Activated CD4-positive, alpha-beta T cell treated with anti-CD3 and anti-CD28 coated beads, Interleukin-2, amount 10 ng/mL, durations not matched to agents 24 days and 14 days (primary cell): Measurements from ENCODE around the gene PRKCA. TPM values are rescaled to one million over a fixed set of nuclear protein-coding genes. Genes with fewer than 3 reads are reported as not detected.
"Not testable (repeated sequence)": the region's sequence is repeated elsewhere in the genome, so short reads cannot be mapped to it uniquely, and the experiment has no call there.

Experiments
- DNase-seq: peaks from one replicate; pipeline ENCODE4 v3.0.0; 2022
- H3K27ac Mint-ChIP-seq: one replicate; pipeline ENCODE4 v1.8.0; 2022; ENCODE audit warnings: mild to moderate bottlenecking, mixed read lengths
- H3K27me3 Mint-ChIP-seq: one replicate; pipeline ENCODE4 v1.8.0; 2022; ENCODE audit warnings: mixed read lengths
- H3K36me3 Mint-ChIP-seq: one replicate; pipeline ENCODE4 v1.8.0; 2022; ENCODE audit warnings: low read depth, mild to moderate bottlenecking, mixed read lengths
- H3K4me1 Mint-ChIP-seq: one replicate; pipeline ENCODE4 v1.8.0; 2021; ENCODE audit warnings: mixed read lengths
- H3K4me3 Mint-ChIP-seq: one replicate; pipeline ENCODE4 v1.8.0; 2022; ENCODE audit warnings: mild to moderate bottlenecking, moderate library complexity, mixed read lengths
- H3K9me3 Mint-ChIP-seq: one replicate; pipeline ENCODE4 v1.8.0; 2021; ENCODE audit warnings: mixed read lengths
- intact Hi-C: fragments of 100-400 bp; cut with micrococcal nuclease; formaldehyde crosslinking; loops from one replicate; pipeline ENCODE4 v1.15.1; 2023
- total RNA-seq: library from RNA; stranded (reverse); gene quantifications from 2 replicates; pipeline ENCODE4 v1.2.3, GENCODE V29; 2022

PRKCA gene
- total RNA-seq, 1 donor from 2014 or later = 164 TPM

DNA sequence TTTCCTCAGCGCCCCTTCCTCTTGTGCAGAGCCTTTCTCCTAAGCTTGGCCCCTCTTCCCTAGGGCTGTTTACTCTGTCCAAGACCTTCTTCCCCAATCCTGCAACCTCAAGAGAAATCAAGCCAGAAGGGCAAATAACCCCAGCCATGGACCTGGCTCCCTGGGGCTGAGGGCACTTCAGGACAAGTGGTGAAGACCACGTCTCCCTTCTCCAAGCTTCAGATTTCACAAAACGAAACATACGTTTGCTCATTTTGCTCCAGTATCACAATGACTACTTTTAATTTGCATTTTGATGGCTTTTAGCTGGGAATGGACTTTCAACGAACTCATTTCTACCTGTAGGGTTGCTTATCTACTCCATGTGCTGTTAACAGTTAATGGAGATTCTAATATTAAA is 392.7 kb downstream of the PRKCA start:
- H3K4me1 Mint-ChIP-seq = peaks cover 16% of the 10 kb centered on the region
- H3K9me3 Mint-ChIP-seq = peaks cover 6% of the 10 kb centered on the region
- H3K27me3 Mint-ChIP-seq = no peaks in the 10 kb centered on the region
- intact Hi-C loops = no loop called here
- peaks cover 90% of the 10 kb centered on the region for H3K36me3 Mint-ChIP-seq
- H3K4me3 Mint-ChIP-seq = no peak overlapping the region
- DNase-seq = no peak
- no peak overlapping the region for H3K27ac Mint-ChIP-seq

DNA sequence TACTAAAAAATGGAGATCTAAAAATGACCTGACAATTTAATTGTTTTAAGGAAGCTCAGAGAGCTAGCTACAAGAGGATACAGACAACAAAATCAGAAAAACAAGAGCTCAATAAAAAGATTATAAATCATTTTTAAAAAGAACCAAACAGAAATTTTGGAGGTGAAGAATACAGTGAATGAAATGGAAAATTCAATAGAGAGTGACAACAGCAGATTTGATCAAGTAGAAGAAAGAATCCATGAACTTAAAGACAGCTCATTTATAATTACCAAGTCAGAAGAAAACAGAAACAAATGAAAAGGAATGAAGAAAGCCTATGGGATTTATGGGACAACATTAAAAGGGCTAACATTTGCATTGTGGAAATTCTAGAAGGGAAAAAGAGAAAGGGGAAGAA is 395.9 kb downstream of the PRKCA start:
- Mint-ChIP-seq H3K9me3 (peaks cover 10% of the 10 kb centered on the region), H3K36me3 (peaks cover 80% of the 10 kb centered on the region), H3K4me1 (peaks cover 3% of the 10 kb centered on the region), H3K27me3 (no peaks in the 10 kb centered on the region), H3K27ac (no peak overlapping the region), H3K4me3 (no peak overlapping the region)
- intact Hi-C loops = no loop called here
- DNase-seq = no peak

DNA sequence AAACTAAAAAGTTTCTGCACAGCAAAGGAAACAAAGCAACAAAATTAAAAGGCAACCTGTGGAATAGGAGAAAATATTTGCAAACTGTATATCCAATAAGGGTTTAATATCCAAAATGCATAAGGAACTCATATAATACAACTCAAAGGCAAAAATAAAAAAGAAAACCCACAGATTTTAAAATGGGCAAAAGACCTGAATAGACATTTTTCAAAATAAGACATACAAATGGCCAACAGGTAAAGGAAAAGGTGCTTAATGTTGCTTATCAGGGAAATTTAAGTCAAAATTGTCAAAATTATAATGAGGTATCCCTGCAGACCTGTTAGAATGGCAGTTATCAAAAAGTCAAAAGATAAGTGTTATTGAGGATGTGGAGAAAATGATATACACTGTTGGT is 399.0 kb downstream of the PRKCA start:
- Mint-ChIP-seq H3K27ac (no peak overlapping the region), H3K4me1 (peaks cover 8% of the 10 kb centered on the region), H3K27me3 (no peaks in the 10 kb centered on the region), H3K36me3 (peaks cover 56% of the 10 kb centered on the region), H3K9me3 (peaks cover 10% of the 10 kb centered on the region), H3K4me3 (no peak overlapping the region)
- intact Hi-C loops = no loop called here
- no peak for DNase-seq

DNA sequence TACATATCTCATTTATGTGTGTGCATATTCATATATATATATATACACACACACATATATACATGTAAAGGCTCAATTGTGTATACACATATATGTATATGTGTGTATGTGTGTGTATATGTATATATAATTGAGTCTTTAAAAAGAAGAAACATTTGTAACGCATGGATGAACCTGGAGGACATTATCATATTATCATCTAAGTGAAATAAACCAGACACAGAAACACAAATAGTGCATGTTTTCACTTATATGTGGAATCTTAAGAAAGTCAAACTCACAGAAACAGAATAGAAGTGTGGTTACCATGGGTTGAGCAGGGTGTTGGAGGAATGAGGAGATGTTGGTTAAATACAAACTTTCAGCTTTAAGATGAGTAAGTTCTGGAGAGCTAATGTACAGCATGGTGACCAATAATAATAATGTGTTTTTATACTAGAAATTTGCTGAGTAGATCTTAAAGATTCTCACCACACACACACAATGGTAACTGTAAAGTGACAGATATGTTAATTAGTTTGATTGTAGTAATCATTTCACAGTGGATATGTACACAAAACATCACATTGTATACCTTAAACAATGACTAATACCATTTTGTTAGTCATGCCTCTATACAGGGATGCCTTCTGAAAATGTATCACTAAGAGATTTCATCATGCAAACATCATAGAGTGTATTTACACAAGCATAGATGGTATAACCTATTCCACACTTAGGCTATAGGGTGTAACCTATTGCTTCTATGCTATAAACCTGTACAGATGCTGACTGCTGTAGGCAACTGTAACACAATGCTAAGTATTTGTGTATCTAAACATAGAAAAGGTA is 399.9 kb downstream of the PRKCA start:
- DNase-seq = no peak
- intact Hi-C loops = loop anchor here (1.0 kb wide), 1 partner anchor 69 kb away; no protein-coding TSS in a partner anchor
- Mint-ChIP-seq H3K36me3 (peaks cover 53% of the 10 kb centered on the region), H3K4me1 (peaks cover 14% of the 10 kb centered on the region), H3K27me3 (no peaks in the 10 kb centered on the region), H3K9me3 (peaks cover 10% of the 10 kb centered on the region), H3K4me3 (no peak overlapping the region), H3K27ac (peak overlapping the region; percentile 54)

DNA sequence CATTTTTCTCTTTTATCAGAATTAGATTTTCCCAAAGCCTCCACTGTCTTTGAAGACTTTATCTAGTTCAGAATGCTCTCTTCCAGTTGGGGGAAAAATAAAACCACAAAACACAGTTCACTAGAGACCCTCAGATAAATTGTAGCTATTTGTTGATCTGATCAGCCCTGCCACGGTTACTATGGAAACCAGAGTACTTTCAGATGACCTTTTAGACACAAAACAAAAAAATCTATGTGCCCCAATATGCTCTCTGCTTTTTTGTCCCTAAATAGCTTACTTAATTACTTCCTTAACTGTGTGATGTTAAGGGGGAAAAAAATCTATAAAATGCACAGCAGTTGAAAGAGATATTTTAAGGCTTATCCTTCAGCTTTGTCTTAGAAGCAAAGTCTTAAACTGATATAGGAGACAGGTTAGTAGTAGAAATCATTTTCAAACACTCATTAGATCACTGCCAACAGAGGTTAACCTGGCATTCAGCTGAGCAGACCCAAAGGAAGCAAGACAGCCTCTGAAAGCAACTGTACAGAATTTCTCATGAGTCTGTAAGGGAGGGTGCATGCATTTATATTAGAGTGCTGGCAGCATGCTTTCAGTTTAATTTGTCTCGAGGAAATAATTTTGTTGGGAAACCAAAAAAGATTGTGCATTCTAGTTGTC is 402.6 kb downstream of the PRKCA start:
- H3K27me3 Mint-ChIP-seq = no peaks in the 10 kb centered on the region
- peak overlapping the region; percentile 37 for H3K27ac Mint-ChIP-seq
- H3K4me1 Mint-ChIP-seq = peaks cover 16% of the 10 kb centered on the region
- H3K9me3 Mint-ChIP-seq = peaks cover 4% of the 10 kb centered on the region
- peaks cover 38% of the 10 kb centered on the region for H3K36me3 Mint-ChIP-seq
- no peak overlapping the region for H3K4me3 Mint-ChIP-seq
- intact Hi-C loops = no loop called here
- DNase-seq = no peak

DNA sequence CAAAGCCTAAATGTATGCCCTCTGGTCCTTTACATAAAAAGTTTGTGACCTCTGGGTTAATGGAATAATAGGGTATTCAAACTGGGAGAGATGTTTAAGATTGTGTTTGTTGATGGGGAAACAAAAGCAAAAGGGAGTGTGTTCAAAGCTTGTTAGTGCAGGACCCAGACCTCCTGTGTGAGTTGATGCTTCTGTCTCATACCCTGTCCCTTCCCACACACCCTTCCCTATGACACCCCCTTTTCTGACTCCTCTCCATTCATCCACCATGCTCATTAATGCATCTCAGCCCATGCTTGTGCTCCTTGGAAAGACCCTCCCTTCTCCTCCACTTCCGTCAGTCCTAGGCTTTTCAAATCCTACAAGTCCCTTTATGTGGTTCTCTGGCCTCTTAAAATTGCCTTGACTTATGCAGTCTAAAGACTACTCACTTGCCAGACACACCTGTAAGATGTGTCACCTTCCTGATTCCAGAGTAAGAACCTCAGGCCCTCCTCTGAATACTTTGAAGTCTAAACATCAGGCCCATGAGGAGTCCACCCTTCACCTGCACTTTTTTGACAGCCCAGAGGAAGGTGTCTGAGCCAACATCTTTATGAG is 404.5 kb downstream of the PRKCA start:
- no peak overlapping the region for H3K4me3 Mint-ChIP-seq
- H3K36me3 Mint-ChIP-seq = peaks cover 36% of the 10 kb centered on the region
- no peak for DNase-seq
- intact Hi-C loops = loop anchor here (2.0 kb wide), 1 partner anchor 74 kb away; no protein-coding TSS in a partner anchor
- peaks cover 30% of the 10 kb centered on the region for H3K4me1 Mint-ChIP-seq
- H3K27ac Mint-ChIP-seq = peak overlapping the region; percentile 43
- no peaks in the 10 kb centered on the region for H3K9me3 Mint-ChIP-seq
- H3K27me3 Mint-ChIP-seq = no peaks in the 10 kb centered on the region

DNA sequence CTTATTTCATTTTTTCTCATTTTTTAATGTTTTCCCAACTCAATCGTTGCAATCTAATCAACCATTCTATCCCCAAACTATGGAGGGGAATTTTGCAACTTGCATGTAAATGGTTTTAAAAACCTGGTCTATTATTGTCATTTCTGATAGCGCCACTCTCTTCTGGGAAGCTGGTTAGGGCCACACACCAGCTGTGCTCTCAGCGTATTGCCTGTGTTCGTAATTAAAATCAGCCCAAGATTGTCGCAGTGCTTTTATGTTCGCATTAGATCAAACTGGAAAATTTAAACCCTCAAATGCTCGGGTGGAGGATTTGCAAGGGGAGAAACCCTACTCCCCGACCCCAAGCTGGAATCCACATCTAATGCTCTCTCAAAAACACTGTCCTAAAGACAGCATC is 409.0 kb downstream of the PRKCA start:
- DNase-seq = no peak
- peak overlapping the region; percentile 43 for H3K27ac Mint-ChIP-seq
- no peaks in the 10 kb centered on the region for H3K27me3 Mint-ChIP-seq
- intact Hi-C loops = no loop called here
- peaks cover 43% of the 10 kb centered on the region for H3K4me1 Mint-ChIP-seq
- no peak overlapping the region for H3K4me3 Mint-ChIP-seq
- no peaks in the 10 kb centered on the region for H3K9me3 Mint-ChIP-seq
- H3K36me3 Mint-ChIP-seq = peaks cover 37% of the 10 kb centered on the region

DNA sequence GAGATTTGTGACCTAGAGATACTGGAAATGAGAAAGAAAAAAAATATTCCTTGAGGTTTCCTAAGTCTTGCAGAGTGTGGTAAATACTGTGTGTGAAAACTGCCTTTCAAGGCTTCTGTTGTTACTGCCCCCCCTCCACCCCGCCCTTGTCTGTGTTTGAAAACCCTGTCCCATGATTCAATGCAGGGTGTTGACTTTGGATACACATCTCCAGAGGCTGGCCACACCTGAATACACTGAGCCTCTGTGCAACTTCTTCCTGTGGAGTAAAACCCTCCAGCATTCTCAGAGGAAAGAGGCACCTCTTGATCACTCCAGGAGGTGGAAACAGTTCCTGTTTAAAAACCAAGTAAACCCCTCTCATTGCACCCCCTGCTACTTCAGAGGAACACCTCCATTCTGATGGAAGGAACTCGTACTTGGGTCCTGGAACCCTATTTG is 409.5 kb downstream of the PRKCA start:
- peaks cover 33% of the 10 kb centered on the region for H3K36me3 Mint-ChIP-seq
- H3K9me3 Mint-ChIP-seq = no peaks in the 10 kb centered on the region
- DNase-seq = no peak
- no peak overlapping the region for H3K4me3 Mint-ChIP-seq
- peaks cover 39% of the 10 kb centered on the region for H3K4me1 Mint-ChIP-seq
- H3K27me3 Mint-ChIP-seq = no peaks in the 10 kb centered on the region
- intact Hi-C loops = no loop called here
- peak overlapping the region; percentile 77 for H3K27ac Mint-ChIP-seq

DNA sequence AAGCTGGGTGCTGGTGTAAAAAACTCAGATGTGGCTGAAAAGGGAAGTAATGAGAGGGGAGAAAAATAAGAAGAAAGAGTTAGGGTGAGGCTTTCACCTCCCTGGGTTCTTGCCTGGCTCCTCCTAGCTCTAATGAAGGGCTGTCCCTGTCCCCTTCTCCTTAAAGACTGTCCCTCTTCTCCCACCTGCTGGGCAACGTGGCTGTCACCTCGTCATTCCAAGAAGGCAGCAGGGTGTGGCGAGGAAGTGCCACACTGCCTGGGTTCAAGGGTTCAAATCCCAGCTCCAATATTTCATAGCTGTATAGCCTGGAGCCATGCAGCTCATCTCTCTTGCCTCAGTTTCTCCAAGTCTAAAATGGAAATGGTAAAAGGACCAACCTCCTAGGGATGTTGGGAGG is 410.0 kb downstream of the PRKCA start:
- no peak overlapping the region for H3K4me3 Mint-ChIP-seq
- intact Hi-C loops = no loop called here
- H3K27me3 Mint-ChIP-seq = no peaks in the 10 kb centered on the region
- peaks cover 36% of the 10 kb centered on the region for H3K4me1 Mint-ChIP-seq
- H3K9me3 Mint-ChIP-seq = no peaks in the 10 kb centered on the region
- peaks cover 30% of the 10 kb centered on the region for H3K36me3 Mint-ChIP-seq
- H3K27ac Mint-ChIP-seq = peak overlapping the region; percentile 77
- DNase-seq = no peak

DNA sequence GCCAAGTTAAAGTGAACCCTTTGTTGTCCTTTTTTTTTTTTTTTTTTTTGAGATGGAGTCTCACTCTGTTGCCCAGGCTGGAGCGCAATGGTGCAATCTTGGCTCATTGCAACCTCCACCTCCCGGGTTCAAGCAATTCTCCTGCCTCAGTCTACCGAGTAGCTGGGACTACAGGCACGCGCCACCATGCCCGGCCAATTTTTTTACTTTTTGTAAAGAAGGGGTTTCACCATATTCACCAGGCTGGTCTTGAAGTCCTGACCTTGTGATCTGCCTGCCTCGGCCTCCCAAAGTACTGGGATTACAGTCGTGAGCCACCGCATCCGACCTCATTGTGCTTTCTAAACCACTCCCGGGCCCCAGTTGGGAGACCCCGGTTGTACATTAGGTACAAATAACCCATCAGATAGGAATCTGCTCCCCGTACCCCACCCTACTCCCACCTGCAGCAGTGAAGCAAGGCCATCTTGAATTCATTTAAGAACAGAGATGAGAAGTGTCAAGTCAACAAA is 410.7 kb downstream of the PRKCA start:
- H3K27me3 Mint-ChIP-seq, H3K9me3 Mint-ChIP-seq, DNase-seq, intact Hi-C loops: not testable (repeated sequence)
- Mint-ChIP-seq H3K4me3 (peak overlapping the region; percentile 44), H3K36me3 (peaks cover 30% of the 10 kb centered on the region), H3K27ac (peak overlapping the region; percentile 86), H3K4me1 (peaks cover 38% of the 10 kb centered on the region)

DNA sequence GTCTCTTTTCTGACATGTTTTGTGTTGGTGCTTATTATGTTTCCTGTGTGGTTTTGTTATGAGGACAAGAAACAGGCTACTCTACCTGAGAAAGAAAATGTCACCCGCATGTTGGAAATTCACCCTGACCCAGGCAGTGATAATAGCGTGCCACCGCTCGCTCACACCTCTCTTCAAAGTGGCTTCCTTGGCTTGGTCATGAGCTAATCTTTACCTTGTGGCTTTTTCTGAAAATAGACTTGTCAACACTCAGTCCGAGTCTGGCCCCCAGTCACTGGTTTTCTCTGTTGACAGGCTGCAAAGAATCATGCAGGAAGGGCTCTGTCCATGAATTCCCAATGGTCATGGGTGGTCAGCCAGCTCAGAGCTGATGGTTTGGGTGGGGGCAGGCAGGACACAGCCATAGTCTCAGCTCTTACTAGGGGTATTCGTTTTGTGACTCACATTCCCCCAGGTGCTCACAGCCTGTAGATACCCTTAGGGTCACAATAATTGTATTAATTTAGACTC is 411.2 kb downstream of the PRKCA start:
- intact Hi-C loops = no loop called here
- peak overlapping the region; percentile 44 for H3K4me3 Mint-ChIP-seq
- H3K27me3 Mint-ChIP-seq = no peaks in the 10 kb centered on the region
- H3K36me3 Mint-ChIP-seq = peaks cover 33% of the 10 kb centered on the region
- peak; percentile 70 for DNase-seq
- H3K4me1 Mint-ChIP-seq = peaks cover 38% of the 10 kb centered on the region
- no peaks in the 10 kb centered on the region for H3K9me3 Mint-ChIP-seq
- H3K27ac Mint-ChIP-seq = peak overlapping the region; percentile 86

DNA sequence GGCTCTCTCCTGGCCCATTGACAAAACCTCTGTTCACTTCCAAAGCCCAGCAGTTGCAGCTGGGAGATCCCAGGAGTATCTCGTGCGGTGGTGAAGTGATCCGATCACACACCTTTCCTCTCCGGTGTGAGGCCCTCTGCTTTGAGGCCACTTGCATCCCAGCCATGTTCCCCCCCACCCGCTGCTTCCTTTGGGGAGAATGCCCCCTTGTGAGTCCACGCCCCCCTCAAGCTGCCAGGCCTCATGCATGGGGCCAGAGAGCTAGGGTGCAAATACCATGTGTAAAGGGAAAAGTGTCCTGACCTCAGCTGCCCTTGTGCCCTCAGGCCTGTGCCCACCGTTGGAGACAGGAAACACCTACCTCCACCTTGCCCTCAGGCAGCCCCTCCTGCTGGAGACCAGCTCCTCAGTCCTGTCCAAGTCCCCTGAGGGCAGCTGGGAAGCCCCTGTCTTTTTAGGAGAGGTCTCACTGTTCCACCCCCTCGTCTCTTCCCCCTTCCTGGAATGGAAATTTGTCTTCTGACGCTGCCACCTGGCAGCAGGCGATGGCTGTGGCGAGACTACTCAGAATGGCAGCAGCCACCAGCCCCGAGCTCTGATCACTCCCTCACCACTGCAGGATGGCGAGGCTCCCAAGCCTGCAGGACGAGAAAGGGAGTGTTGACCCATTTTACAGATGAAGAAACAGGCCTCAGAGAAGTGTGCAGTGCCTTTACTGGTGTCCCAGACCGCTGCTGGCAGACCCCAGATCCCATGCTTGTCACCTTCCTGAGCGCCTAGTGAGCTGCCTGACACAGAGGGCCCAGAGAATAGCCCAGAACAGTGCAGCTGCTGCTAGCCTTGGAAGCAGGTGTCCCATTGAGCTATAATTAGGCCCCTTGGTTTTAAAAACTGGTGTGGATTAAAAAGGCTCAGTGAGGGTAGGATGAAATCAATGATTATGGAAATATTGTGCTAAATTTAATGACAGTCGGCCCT is 411.9 kb downstream of the PRKCA start:
- DNase-seq = no peak
- peak overlapping the region; percentile 86 for H3K27ac Mint-ChIP-seq

More for the DNA sequence above, 411.9 kb downstream of the PRKCA start:
- peaks cover 38% of the 10 kb centered on the region for H3K4me1 Mint-ChIP-seq
- H3K36me3 Mint-ChIP-seq = peaks cover 33% of the 10 kb centered on the region
- H3K4me3 Mint-ChIP-seq = no peak overlapping the region
- no peaks in the 10 kb centered on the region for H3K9me3 Mint-ChIP-seq
- intact Hi-C loops = loop anchor here (1.0 kb wide), 1 partner anchor 192 kb away; no protein-coding TSS in a partner anchor
- H3K27me3 Mint-ChIP-seq = no peaks in the 10 kb centered on the region
